Parathyroid adenoma (tissue), 2 donors: ENCODE measurements around the gene LATS2.

Experiments
- H2AFZ ChIP-seq: fragments of 300-600 bp; sonication (generic); one replicate; pipeline ENCODE4 v1.7.0; 2017; ENCODE audit warnings: antibody characterized with exemption, mild to moderate bottlenecking
- H3K27ac ChIP-seq: fragments of 300-600 bp; sonication (generic); one replicate; pipeline ENCODE4 v1.7.0; 2017
- H3K27me3 ChIP-seq: fragments of 300-600 bp; sonication (generic); one replicate; pipeline ENCODE4 v1.7.0; 2017; ENCODE audit warnings: low read length; ENCODE audit not compliant: control insufficient read depth, insufficient read depth
- H3K36me3 ChIP-seq: fragments of 300-600 bp; sonication (generic); one replicate; pipeline ENCODE4 v1.7.0; 2017; ENCODE audit warnings: low read length; ENCODE audit not compliant: control insufficient read depth, insufficient read depth
- H3K4me1 ChIP-seq: fragments of 300-600 bp; sonication (generic); one replicate; pipeline ENCODE4 v1.7.0; 2017; ENCODE audit warnings: control low read depth
- H3K4me2 ChIP-seq: fragments of 300-600 bp; sonication (generic); one replicate; pipeline ENCODE4 v1.7.0; 2017; ENCODE audit warnings: low read length
- H3K4me3 ChIP-seq: fragments of 300-600 bp; sonication (generic); one replicate; pipeline ENCODE4 v1.7.0; 2017; ENCODE audit warnings: low read depth, low read length
- H3K79me2 ChIP-seq: fragments of 300-600 bp; sonication (generic); one replicate; pipeline ENCODE4 v1.7.0; 2017; ENCODE audit warnings: control low read depth
- H3K9ac ChIP-seq: fragments of 300-600 bp; sonication (generic); one replicate; pipeline ENCODE4 v1.7.0; 2017; ENCODE audit warnings: mild to moderate bottlenecking
- H3K9me3 ChIP-seq: fragments of 300-600 bp; sonication (generic); one replicate; pipeline ENCODE4 v1.7.0; 2017; ENCODE audit warnings: low read length; ENCODE audit not compliant: control insufficient read depth
- CTCF ChIP-seq: fragments of 300-600 bp; sonication (generic); IDR thresholded peaks from one replicate; pipeline ENCODE4 v1.7.0; 2017; ENCODE audit warnings: antibody characterized with exemption, mild to moderate bottlenecking
- donor health status: primary hyperparathyroidism.

Gene LATS2

DNA sequence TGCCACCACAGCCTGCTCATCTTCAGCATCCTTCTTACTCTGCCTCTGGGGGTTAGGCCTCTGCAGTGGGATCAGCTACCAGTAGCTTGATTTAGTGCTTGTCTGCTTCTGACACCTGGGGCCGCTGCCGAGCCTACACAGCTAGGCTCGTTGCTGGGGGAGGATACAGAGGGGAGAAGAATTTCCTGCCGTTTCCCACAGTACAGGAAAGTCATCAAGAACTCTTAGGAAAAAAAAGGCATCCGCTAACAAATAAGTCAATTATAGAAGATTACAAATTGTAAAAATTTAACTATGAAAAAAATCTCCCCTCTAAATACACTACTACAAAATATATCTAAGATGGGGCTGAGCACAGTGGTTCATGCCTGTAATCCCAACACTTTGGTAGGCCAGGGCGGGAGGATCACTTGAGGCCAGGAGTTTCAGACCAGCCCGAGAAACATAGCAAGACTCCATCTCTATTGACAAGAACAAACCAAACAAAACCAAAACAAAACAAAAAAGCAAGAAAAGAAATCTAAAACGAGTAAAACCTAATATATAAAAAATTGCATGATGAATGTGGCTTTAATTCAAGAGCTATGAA, 26.7 kb downstream of the LATS2 start:
- no peaks in the 10 kb centered on the region for H3K4me1 ChIP-seq
- no peak for TF ChIP-seq CTCF
- H2AFZ ChIP-seq: no peak overlapping the region
- H3K27ac ChIP-seq: no peak overlapping the region
- H3K36me3 ChIP-seq: no peaks in the 10 kb centered on the region
- H3K4me3 ChIP-seq: no peak overlapping the region
- peaks cover 2% of the 10 kb centered on the region for H3K79me2 ChIP-seq
- H3K9me3 ChIP-seq: no peaks in the 10 kb centered on the region
- H3K4me2 ChIP-seq: no peak overlapping the region
- H3K27me3 ChIP-seq: no peaks in the 10 kb centered on the region
- no peak overlapping the region for H3K9ac ChIP-seq

- no peak overlapping the region for H3K4me3 ChIP-seq
- no peak overlapping the region for H3K9ac ChIP-seq
- no peaks in the 10 kb centered on the region for H3K27me3 ChIP-seq
- H3K4me2 ChIP-seq: no peak overlapping the region
- H3K79me2 ChIP-seq: peaks cover 2% of the 10 kb centered on the region
- no peak overlapping the region for H2AFZ ChIP-seq
- H3K9me3 ChIP-seq: no peaks in the 10 kb centered on the region
- no peak overlapping the region for H3K27ac ChIP-seq
- no peak for TF ChIP-seq CTCF
- H3K4me1 ChIP-seq: no peaks in the 10 kb centered on the region
- H3K36me3 ChIP-seq: no peaks in the 10 kb centered on the region
Measured at GRCh38 chr13:21033856-21034602, 27.4 kb downstream of the LATS2 start.

DNA sequence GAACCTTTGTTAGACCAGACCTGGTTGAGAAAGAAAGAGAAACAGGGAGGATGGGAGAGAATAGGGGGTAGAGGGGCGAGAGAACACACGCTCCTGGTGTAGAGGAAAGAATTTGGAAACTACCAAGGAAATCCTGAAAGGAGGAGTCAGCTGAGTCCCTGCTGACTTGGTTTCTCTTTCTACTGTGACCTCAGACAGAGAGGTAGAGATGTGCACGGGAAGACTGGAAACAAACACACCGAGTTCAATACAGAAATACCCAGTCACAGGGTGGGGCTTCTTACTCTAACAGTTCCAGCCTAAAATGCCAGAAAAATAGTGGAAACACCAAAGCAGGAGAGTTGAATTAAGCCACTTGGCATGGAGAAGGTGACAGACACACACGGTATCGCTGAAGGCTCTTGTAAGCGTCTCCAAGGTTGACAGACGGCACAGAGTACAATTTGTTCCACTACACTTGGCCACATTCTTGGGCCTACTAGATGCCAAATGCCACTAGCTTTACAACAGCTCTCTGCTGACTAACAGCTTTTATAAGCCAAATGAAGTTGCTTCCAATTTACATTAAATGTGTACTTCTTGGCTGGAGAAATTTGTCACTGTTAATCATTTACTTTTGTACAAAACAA, 28.1 kb downstream of the LATS2 start:
- Histone ChIP-seq H3K9ac (no peak overlapping the region), H3K4me1 (no peaks in the 10 kb centered on the region), H3K27me3 (no peaks in the 10 kb centered on the region), H3K79me2 (peaks cover 2% of the 10 kb centered on the region), H3K27ac (peak overlapping the region; percentile 24), H3K4me2 (no peak overlapping the region), H3K36me3 (no peaks in the 10 kb centered on the region), H3K9me3 (no peaks in the 10 kb centered on the region), H2AFZ (no peak overlapping the region), H3K4me3 (no peak overlapping the region)
- no peak for TF ChIP-seq CTCF

GRCh38 chr13:21032656-21033055, 28.7 kb downstream of the LATS2 start:
- Histone ChIP-seq H3K79me2 (peaks cover 2% of the 10 kb centered on the region), H2AFZ (no peak overlapping the region), H3K4me3 (no peak overlapping the region), H3K27ac (no peak overlapping the region), H3K9ac (no peak overlapping the region), H3K27me3 (no peaks in the 10 kb centered on the region), H3K36me3 (no peaks in the 10 kb centered on the region), H3K4me1 (no peaks in the 10 kb centered on the region), H3K4me2 (no peak overlapping the region), H3K9me3 (no peaks in the 10 kb centered on the region)
- TF ChIP-seq CTCF: no peak
